Measurements from ENCODE around the gene INKA2. TPM values are rescaled to one million over a fixed set of nuclear protein-coding genes. Genes with fewer than 3 reads are reported as not detected.
A peak's percentile ranks its signal among the peaks of the same experiment; 100 is the strongest.

INKA2 gene
- total RNA-seq, 1 donor from 2014 or later: 14.7 TPM

DNA sequence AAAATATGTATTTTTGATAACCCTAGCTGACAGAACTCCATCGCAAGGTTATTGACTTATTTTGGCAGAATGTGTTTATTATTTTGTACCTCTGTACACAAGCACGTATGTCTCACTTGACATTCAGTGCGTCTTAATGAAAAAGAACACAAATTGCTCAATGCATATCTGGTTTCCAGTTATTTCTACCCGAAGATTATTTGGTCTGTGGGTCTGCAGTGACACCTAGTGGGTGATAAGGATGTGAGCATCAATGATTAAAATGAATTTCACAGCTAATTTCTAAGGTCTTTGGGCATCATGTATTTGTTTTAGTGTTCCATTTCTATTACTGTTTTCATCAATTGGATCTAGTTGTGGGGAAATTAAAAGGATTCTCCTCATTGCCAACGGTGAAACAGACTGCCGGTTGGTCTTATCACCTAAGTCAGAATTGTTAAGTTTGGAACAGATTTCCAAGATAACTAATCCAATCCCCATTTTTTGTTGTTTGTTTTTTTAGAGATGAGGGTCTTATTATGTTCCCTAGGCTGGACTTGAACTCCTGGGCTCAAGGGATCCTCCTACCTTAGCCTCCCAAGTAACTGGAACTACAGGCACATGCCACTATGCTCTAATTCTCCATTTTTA lies 30.4 kb upstream of the INKA2 start:
- Histone ChIP-seq H3K36me3 (peaks cover 35% of the 10 kb centered on the region), H3K9me3 (no peaks in the 10 kb centered on the region), H3K27ac (no peak overlapping the region), H3K4me1 (no peaks in the 10 kb centered on the region), H3K4me3 (no peak overlapping the region), H3K27me3 (ENCODE audit: low read depth) (no peaks in the 10 kb centered on the region)
- ATAC-seq (peak; percentile 61 to 74), DNase-seq (no peak)
- intact Hi-C loops (cut with DNase I): loop anchor here (10.0 kb wide), 1 partner anchor 285 kb away; no protein-coding TSS in a partner anchor
- TF ChIP-seq, protein P1, sequence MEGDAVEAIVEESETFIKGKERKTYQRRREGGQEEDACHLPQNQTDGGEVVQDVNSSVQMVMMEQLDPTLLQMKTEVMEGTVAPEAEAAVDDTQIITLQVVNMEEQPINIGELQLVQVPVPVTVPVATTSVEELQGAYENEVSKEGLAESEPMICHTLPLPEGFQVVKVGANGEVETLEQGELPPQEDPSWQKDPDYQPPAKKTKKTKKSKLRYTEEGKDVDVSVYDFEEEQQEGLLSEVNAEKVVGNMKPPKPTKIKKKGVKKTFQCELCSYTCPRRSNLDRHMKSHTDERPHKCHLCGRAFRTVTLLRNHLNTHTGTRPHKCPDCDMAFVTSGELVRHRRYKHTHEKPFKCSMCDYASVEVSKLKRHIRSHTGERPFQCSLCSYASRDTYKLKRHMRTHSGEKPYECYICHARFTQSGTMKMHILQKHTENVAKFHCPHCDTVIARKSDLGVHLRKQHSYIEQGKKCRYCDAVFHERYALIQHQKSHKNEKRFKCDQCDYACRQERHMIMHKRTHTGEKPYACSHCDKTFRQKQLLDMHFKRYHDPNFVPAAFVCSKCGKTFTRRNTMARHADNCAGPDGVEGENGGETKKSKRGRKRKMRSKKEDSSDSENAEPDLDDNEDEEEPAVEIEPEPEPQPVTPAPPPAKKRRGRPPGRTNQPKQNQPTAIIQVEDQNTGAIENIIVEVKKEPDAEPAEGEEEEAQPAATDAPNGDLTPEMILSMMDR (IDR thresholded peaks at IDR 0.05): peak; percentile 79

DNA sequence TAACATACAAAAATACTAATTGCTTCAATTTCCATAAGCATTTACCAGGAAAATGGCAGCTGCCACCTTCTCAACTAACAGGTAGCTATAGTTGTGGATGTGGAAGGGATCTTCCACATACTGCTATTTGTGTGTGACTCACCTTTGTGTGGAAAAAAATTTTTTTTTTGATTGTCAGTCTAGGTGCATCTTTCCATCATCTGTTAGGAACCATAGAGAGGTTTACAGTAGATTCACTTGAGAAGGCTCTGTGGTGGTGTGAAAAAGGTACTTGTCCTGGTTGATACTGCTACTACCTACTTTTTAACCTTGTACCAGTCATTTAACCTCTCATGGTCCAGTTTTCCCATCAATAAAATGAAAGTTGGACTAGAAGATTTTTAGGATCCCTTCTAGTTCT lies 29.4 kb upstream of the INKA2 start:
- TF ChIP-seq, protein P1 (IDR thresholded peaks at IDR 0.05): no peak
- no peaks in the 10 kb centered on the region for H3K4me1 ChIP-seq
- H3K36me3 ChIP-seq: peaks cover 45% of the 10 kb centered on the region
- DNase-seq (no peak), ATAC-seq (no peak)
- no peaks in the 10 kb centered on the region for H3K27me3 ChIP-seq (ENCODE audit: low read depth)
- H3K4me3 ChIP-seq: no peak overlapping the region
- intact Hi-C loops (cut with DNase I): loop anchor here (10.0 kb wide), 1 partner anchor 284 kb away; no protein-coding TSS in a partner anchor
- H3K9me3 ChIP-seq: no peaks in the 10 kb centered on the region
- no peak overlapping the region for H3K27ac ChIP-seq

DNA sequence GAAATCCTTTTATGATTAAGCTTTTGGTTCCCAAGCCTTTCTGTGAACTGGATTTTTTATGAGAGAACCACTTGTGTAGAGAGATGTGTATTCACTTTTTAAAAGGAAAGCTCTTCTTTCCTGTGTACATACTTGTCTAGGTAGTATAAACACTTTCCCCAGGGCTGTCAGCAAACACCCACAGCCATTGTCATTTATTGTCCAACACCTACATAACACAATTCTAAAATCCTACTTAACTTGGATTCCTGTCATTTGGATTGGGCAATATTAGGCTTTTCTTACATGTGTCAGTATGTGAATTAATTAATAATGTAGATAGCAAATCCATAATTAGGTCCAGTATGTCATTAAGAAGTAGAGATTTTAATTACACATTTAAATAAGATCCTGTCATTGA lies 28.8 kb upstream of the INKA2 start:
- H3K27ac ChIP-seq: no peak overlapping the region
- intact Hi-C loops (cut with DNase I): loop anchor here (10.0 kb wide), 1 partner anchor 283 kb away; no protein-coding TSS in a partner anchor
- no peak overlapping the region for H3K4me3 ChIP-seq
- H3K9me3 ChIP-seq: no peaks in the 10 kb centered on the region
- ATAC-seq (no peak), DNase-seq (no peak)
- no peaks in the 10 kb centered on the region for H3K27me3 ChIP-seq (ENCODE audit: low read depth)
- no peaks in the 10 kb centered on the region for H3K4me1 ChIP-seq
- TF ChIP-seq, protein P1 (IDR thresholded peaks at IDR 0.05): no peak
- H3K36me3 ChIP-seq: peaks cover 51% of the 10 kb centered on the region

- no peaks in the 10 kb centered on the region for H3K27me3 ChIP-seq (ENCODE audit: low read depth)
- peaks cover 3% of the 10 kb centered on the region for H3K4me1 ChIP-seq
- peaks cover 89% of the 10 kb centered on the region for H3K36me3 ChIP-seq
- no peak for ATAC-seq
- no peak for DNase-seq
- no peaks in the 10 kb centered on the region for H3K9me3 ChIP-seq
- H3K4me3 ChIP-seq: no peak overlapping the region
- TF ChIP-seq, protein P1 (IDR thresholded peaks at IDR 0.05): no peak
- H3K27ac ChIP-seq: no peak overlapping the region
- intact Hi-C loops (cut with DNase I): loop anchor here (10.0 kb wide), 1 partner anchor 278 kb away; no protein-coding TSS in a partner anchor
Measured at GRCh38 chr1:111762332-111762731, 23.1 kb upstream of the INKA2 start.

DNA sequence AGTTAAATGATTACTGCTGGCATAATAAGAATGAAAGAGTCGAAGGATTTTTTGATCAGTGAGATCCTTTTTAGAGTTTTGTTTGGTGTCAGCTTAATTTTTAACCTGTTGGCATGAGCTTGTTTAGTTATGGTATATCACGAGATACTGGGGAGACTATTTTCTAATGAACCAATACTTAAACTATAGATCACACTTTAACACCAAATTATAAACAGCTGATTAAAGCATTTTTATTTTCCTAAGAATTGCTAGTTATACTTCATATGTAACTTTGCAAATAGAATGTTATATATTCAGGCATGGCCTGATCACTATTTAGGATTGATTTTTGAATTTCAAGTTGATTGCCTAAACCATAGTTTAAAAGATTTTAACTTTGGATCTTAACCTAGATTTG lies 22.5 kb upstream of the INKA2 start:
- TF ChIP-seq, protein P1 (IDR thresholded peaks at IDR 0.05): no peak
- ATAC-seq (no peak), DNase-seq (no peak)
- peaks cover 9% of the 10 kb centered on the region for H3K4me1 ChIP-seq
- no peak overlapping the region for H3K4me3 ChIP-seq
- peaks cover 86% of the 10 kb centered on the region for H3K36me3 ChIP-seq
- H3K27me3 ChIP-seq (ENCODE audit: low read depth): no peaks in the 10 kb centered on the region
- intact Hi-C loops (cut with DNase I): loop anchor here (10.0 kb wide), 1 partner anchor 277 kb away; no protein-coding TSS in a partner anchor
- no peak overlapping the region for H3K27ac ChIP-seq
- H3K9me3 ChIP-seq: no peaks in the 10 kb centered on the region
